GM12865 (cell line): ENCODE data around the gene BUD31.
"Not testable (repeated sequence)": the region's sequence is repeated elsewhere in the genome, so short reads cannot be mapped to it uniquely, and the experiment has no call there.

ENCODE experiments used
- DNase-seq: peaks from one replicate; pipeline ENCODE4 v3.0.0; 2010; ENCODE audit warnings: low read depth
- H3K4me3 ChIP-seq: 2 replicates; pipeline ENCODE4 v1.5.1; 2011; ENCODE audit warnings: mild to moderate bottlenecking, low read depth, low read length, control low read depth
- TF ChIP-seq, protein P1 (sequence below): IDR thresholded peaks from 2 replicates; pipeline ENCODE4 v1.5.1; 2011; ENCODE audit warnings: low read length, control low read depth, low read depth, inconsistent platforms; ENCODE audit not compliant: insufficient read depth; ENCODE audit errors: missing control alignments

BUD31 gene

DNA sequence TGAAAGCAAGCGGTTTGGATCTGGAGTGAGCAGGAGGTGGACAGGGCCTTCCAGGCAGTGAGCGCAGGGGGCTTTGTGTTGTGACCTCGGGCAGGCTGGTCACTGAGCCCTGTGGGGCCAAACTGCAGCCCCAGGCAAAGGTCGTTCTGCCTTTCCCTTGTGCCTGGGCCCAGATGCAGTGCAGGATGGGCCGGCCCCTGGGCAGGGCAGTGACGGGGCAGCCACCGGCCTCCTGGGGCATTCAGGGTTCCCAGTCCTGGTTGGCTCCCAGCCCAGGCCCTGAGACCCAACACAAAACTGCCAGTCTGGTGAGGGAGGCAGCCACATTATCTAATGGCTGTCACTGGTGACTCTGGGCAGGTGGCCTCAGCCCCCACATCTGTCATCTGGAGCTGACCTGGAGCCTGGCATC, 27.1 kb upstream of the BUD31 start:
- no peak for DNase-seq
- peak overlapping the region; percentile 77 for H3K4me3 ChIP-seq
- TF ChIP-seq, protein P1, sequence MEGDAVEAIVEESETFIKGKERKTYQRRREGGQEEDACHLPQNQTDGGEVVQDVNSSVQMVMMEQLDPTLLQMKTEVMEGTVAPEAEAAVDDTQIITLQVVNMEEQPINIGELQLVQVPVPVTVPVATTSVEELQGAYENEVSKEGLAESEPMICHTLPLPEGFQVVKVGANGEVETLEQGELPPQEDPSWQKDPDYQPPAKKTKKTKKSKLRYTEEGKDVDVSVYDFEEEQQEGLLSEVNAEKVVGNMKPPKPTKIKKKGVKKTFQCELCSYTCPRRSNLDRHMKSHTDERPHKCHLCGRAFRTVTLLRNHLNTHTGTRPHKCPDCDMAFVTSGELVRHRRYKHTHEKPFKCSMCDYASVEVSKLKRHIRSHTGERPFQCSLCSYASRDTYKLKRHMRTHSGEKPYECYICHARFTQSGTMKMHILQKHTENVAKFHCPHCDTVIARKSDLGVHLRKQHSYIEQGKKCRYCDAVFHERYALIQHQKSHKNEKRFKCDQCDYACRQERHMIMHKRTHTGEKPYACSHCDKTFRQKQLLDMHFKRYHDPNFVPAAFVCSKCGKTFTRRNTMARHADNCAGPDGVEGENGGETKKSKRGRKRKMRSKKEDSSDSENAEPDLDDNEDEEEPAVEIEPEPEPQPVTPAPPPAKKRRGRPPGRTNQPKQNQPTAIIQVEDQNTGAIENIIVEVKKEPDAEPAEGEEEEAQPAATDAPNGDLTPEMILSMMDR: no peak

DNA sequence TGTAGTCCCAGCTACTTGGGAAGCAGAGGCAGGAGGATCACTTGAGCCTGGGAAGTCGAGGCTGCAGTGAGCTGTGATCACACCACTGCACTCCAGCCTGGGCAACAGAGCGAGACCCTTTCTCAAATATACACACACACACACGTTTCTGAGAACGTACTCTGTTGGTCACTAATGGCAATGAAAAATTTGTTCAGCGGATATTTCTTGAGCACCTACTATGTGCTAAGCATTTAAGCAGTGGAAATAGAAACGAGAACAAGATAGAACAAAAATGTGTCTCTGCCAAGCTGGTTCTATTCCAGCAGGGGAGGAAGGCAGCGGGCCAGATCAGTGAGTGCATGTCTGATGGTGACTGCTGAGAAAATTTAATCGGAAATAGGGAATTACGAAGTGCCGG, 25.6 kb upstream of the BUD31 start:
- no peak overlapping the region for H3K4me3 ChIP-seq
- no peak for DNase-seq
- TF ChIP-seq, protein P1: no peak

DNA sequence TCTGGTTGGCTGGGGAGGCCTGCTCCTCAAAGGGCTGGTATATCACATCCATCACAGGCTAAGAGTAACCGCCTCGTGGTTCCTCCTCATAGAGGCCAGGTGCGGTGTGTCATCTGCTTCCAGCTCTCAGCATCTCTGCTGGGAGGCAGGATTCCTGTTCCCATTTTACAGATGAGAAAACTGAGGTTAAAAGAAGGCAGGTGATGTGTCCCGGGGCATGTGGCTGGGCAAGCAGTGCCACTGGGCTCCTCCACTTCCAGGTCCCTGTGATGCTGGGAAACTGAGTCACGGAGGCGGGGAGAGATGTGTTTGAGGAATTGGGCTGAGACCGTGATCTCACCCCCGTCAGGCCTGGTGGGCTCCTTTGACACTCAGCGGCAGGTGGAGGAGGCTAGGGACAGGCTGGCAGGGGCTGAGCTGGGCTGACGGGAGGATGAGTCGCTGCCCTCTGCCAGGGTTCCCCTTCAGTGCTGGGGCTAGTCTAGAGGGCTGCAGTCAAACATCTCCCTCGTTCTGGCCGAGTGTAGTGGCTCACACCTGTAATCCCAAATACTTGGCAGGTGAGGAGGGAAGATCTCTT, 24.9 kb upstream of the BUD31 start:
- TF ChIP-seq, protein P1: no peak
- no peak for DNase-seq
- H3K4me3 ChIP-seq: no peak overlapping the region

DNA sequence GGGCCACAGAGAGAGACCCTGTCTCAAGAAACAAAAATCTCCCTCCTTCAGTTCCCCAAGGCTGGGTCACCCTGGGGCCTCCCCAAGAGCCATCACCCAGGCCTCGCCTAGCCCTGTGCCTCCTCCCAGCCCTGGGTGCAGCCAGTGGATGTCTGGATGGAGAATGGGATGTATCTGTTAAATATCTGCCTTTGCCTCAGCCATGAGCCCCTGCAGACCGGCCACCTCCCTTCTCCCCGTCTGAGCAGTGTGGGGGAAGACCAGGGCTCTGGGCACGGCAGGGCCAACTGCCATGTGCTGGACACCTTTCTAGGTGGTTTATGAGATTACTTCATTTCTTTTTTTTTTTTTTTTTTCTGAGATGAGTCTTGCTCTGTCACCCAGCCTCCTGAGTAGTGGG, 24.2 kb upstream of the BUD31 start:
- TF ChIP-seq, protein P1: no peak

DNA sequence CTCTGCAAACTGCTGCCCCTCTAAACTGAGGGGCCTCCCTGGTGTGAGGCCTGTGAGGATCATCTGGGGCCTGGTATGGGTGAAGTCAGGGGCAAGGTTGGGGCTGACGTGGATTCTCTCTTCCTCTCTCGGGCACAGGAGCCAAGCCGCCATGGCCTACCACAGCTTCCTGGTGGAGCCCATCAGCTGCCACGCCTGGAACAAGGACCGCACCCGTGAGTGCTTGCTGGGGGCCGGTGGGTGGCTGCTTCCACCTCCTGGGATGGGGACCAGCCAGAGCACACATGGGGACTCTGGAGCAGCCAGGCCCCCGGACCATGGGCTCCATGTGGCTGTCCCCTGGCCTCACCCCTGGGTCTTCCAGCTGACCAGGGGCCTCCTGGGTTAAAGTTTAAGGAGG, 23.2 kb upstream of the BUD31 start:
- DNase-seq: no peak
- TF ChIP-seq, protein P1: no peak

More for the DNA sequence above, 24.2 kb upstream of the BUD31 start:
- H3K4me3 ChIP-seq: no peak overlapping the region
- DNase-seq: no peak

DNA sequence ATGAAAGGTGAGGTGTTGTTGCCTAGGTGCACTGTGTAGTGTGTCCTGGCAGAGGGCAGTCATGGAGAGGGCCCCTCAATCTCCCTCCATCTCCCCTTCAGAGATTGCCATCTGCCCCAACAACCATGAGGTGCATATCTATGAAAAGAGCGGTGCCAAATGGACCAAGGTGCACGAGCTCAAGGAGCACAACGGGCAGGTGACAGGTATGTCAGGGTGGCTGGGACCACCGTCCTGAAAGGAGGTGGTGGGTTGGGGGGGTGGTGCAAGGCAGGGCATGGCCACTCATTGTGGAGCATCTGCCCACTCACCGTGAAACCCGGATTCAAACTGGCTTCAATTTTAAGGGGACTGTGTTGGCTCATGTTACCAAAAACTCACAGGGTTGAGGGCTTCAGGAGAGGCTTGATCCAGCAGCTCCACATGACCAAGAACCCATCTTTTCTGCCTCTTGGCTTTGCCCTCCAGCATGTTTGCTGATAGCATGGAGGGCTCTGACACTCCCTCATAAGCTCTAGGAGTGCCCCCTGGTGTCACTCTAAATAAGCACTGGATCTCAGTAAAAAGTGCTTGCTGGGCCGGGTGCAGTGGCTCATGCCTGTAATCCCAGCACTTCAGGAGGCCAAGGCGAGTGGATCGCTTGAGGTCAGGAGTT, 22.1 kb upstream of the BUD31 start:
- DNase-seq: peak; percentile 59
- TF ChIP-seq, protein P1: peak; percentile 30
- no peak overlapping the region for H3K4me3 ChIP-seq

More for the DNA sequence above, 23.2 kb upstream of the BUD31 start:
- H3K4me3 ChIP-seq: no peak overlapping the region

DNA sequence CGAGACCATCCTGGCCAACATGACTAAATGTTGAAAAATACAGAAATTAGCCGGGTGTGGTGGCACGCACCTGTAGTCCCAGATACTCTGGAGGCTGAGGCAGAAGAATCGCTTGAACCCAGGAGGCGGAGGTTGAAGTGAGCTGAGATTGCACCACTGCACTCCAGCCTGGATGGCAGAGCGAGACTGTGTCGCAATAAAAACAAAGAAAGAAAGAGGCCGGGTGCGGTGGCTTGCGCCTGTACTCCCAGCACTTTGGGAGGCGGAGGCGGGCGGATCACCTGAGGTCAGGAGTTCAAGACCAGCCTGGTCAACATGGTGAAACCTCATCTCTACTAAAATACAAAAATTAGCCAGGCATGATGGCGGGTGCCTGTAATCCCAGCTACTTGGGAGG, 21.5 kb upstream of the BUD31 start:
- not testable (repeated sequence) for H3K4me3 ChIP-seq, DNase-seq
